Measurements from ENCODE around the gene MAP1LC3B2.
"Not testable (repeated sequence)": the region's sequence is repeated elsewhere in the genome, so short reads cannot be mapped to it uniquely, and the experiment has no call there.

MAP1LC3B2 gene

GRCh38 chr12:116561181-116561821 is 2.1 kb downstream of the MAP1LC3B2 start:
- DNase-seq: no peak

- DNase-seq: no peak
Observed at GRCh38 chr12:116562090-116562489, 2.9 kb downstream of the MAP1LC3B2 start.

- no peak for DNase-seq
Observed at GRCh38 chr12:116563262-116563661, 4.1 kb downstream of the MAP1LC3B2 start.

- DNase-seq: no peak
Observed at GRCh38 chr12:116564080-116564479, 4.9 kb downstream of the MAP1LC3B2 start.

GRCh38 chr12:116565221-116565620 is 6.0 kb downstream of the MAP1LC3B2 start:
- not testable (repeated sequence) for DNase-seq

GRCh38 chr12:116565963-116566362 is 6.8 kb downstream of the MAP1LC3B2 start:
- no peak for DNase-seq

- DNase-seq: no peak
Observed at GRCh38 chr12:116568203-116568602, 9.0 kb downstream of the MAP1LC3B2 start.

- DNase-seq: no peak
Observed at GRCh38 chr12:116571089-116571488, 11.9 kb downstream of the MAP1LC3B2 start.

GRCh38 chr12:116573776-116574175 is 14.6 kb downstream of the MAP1LC3B2 start:
- DNase-seq: no peak

GRCh38 chr12:116575754-116576153 is 16.6 kb downstream of the MAP1LC3B2 start:
- not testable (repeated sequence) for DNase-seq

- no peak for DNase-seq
Observed at GRCh38 chr12:116577154-116577561, 18.0 kb downstream of the MAP1LC3B2 start.

- DNase-seq: no peak
Observed at GRCh38 chr12:116578051-116578450, 18.9 kb downstream of the MAP1LC3B2 start.

- DNase-seq: no peak
Observed at GRCh38 chr12:116582610-116583009, 23.4 kb downstream of the MAP1LC3B2 start.

GRCh38 chr12:116583129-116583694 is 24.0 kb downstream of the MAP1LC3B2 start:
- no peak for DNase-seq

GRCh38 chr12:116587270-116587669 is 28.1 kb downstream of the MAP1LC3B2 start:
- DNase-seq: no peak

GRCh38 chr12:116588390-116589028 is 29.3 kb downstream of the MAP1LC3B2 start:
- DNase-seq: no peak

GRCh38 chr12:116589581-116589980 is 30.4 kb downstream of the MAP1LC3B2 start:
- no peak for DNase-seq

GRCh38 chr12:116590561-116590960 is 31.4 kb downstream of the MAP1LC3B2 start:
- peak; percentile 22 for DNase-seq

- no peak for DNase-seq
Observed at GRCh38 chr12:116591855-116592637, 32.9 kb downstream of the MAP1LC3B2 start.

- no peak for DNase-seq
Observed at GRCh38 chr12:116592731-116593130, 33.5 kb downstream of the MAP1LC3B2 start.

- no peak for DNase-seq
Observed at GRCh38 chr12:116594325-116595038, 35.3 kb downstream of the MAP1LC3B2 start.

GRCh38 chr12:116595186-116595585 is 36.0 kb downstream of the MAP1LC3B2 start:
- DNase-seq: no peak

- no peak for DNase-seq
Observed at GRCh38 chr12:116595672-116596071, 36.5 kb downstream of the MAP1LC3B2 start.

All from T1000 (cell line).